ENCODE results near the gene FYB1. TPM values are rescaled to one million over a fixed set of nuclear protein-coding genes. Genes with fewer than 3 reads are reported as not detected.

FYB1 gene
- total and polyA plus RNA-seq, 2 experiments from 2014 or later = not detected

- Histone ChIP-seq H2AFZ (no peak overlapping the region), H3K9me2 (ENCODE audit: insufficient read depth) (no peaks in the 10 kb centered on the region; the same call in 1 of the 2 replicates), H3F3A (replicated peaks; ENCODE audit: low read depth) (no peaks in the 10 kb centered on the region), H3K27ac (ENCODE audit: low read depth) (no peak overlapping the region), H4K20me1 (replicated peaks; ENCODE audit: insufficient read depth) (no peaks in the 10 kb centered on the region), H3K4me1 (ENCODE audit: insufficient read depth) (no peaks in the 10 kb centered on the region), H3K4me2 (no peak overlapping the region), H3K79me2 (replicated peaks; ENCODE audit: insufficient read depth) (no peaks in the 10 kb centered on the region), H3K4me3 (no peak overlapping the region), H3K36me3 (ENCODE audit: insufficient read depth) (no peaks in the 10 kb centered on the region), H3K27me3 (ENCODE audit: insufficient read depth) (no peaks in the 10 kb centered on the region)
- H3K4me3 Mint-ChIP-seq = no peak overlapping the region
- H3K36me3 Mint-ChIP-seq (ENCODE audit: low read depth) = no peaks in the 10 kb centered on the region
- no peaks in the 10 kb centered on the region for H3K9me3 Mint-ChIP-seq
- ATAC-seq (peak; percentile 64; the same call in 2 of the 3 replicates), DNase-seq (ENCODE audit: low spot score) (peak; percentile 72)
- H3K27ac Mint-ChIP-seq = no peak overlapping the region
- no peaks in the 10 kb centered on the region; the same call in 2 of the 3 replicates for H3K4me1 Mint-ChIP-seq
- H3K27me3 Mint-ChIP-seq (ENCODE audit: insufficient read depth, low read depth, poor library complexity) = no peaks in the 10 kb centered on the region
- TF ChIP-seq, protein P1, sequence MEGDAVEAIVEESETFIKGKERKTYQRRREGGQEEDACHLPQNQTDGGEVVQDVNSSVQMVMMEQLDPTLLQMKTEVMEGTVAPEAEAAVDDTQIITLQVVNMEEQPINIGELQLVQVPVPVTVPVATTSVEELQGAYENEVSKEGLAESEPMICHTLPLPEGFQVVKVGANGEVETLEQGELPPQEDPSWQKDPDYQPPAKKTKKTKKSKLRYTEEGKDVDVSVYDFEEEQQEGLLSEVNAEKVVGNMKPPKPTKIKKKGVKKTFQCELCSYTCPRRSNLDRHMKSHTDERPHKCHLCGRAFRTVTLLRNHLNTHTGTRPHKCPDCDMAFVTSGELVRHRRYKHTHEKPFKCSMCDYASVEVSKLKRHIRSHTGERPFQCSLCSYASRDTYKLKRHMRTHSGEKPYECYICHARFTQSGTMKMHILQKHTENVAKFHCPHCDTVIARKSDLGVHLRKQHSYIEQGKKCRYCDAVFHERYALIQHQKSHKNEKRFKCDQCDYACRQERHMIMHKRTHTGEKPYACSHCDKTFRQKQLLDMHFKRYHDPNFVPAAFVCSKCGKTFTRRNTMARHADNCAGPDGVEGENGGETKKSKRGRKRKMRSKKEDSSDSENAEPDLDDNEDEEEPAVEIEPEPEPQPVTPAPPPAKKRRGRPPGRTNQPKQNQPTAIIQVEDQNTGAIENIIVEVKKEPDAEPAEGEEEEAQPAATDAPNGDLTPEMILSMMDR (conservative IDR thresholded peaks at IDR 0.05; ENCODE audit: low read depth in 2 of 2) = peak; percentile 48 to 58
- TF ChIP-seq ZNF114 (CRISPR knock-in tag; IDR thresholded peaks at IDR 0.05) (no peak), NANOG (IDR thresholded peaks at IDR 0.05; ENCODE audit: borderline replicate concordance) (no peak)
These were observed 81.4 kb downstream of the FYB1 start for GRCh38 chr5:39137819-39138451.

DNA sequence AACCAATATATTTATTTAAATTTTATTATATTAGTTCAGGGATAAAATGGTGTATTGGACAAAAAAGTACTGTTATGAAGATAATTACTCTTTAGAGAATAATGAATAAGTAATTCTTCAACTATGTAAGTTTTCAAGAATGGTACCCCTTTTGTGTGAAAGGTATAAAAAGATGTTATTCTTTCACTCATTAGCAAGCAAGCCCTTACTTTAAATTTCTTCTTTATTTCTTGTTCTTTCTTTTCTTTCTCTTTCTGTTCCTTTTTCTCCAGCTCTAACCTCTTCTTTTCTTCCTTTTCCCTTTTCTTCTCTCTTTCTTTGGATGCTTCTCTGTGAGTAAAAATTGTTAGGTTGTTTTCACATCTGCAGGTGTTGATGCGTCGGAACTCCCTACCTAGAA lies 82.0 kb downstream of the FYB1 start:
- Histone ChIP-seq H3K79me2 (replicated peaks; ENCODE audit: insufficient read depth) (no peaks in the 10 kb centered on the region), H3K27me3 (ENCODE audit: insufficient read depth) (no peaks in the 10 kb centered on the region), H3K4me2 (no peak overlapping the region), H3K4me3 (no peak overlapping the region), H3K36me3 (ENCODE audit: insufficient read depth) (no peaks in the 10 kb centered on the region), H3K9me2 (ENCODE audit: insufficient read depth) (no peaks in the 10 kb centered on the region), H2AFZ (no peak overlapping the region), H4K20me1 (replicated peaks; ENCODE audit: insufficient read depth) (no peaks in the 10 kb centered on the region), H3F3A (replicated peaks; ENCODE audit: low read depth) (no peaks in the 10 kb centered on the region), H3K4me1 (ENCODE audit: insufficient read depth) (no peaks in the 10 kb centered on the region), H3K27ac (ENCODE audit: low read depth) (no peak overlapping the region)
- H3K4me3 Mint-ChIP-seq = no peak overlapping the region
- no peak for ATAC-seq
- no peak overlapping the region for H3K27ac Mint-ChIP-seq
- no peaks in the 10 kb centered on the region for H3K36me3 Mint-ChIP-seq (ENCODE audit: low read depth)
- DNase-seq (ENCODE audit: low spot score) = no peak
- H3K9me3 Mint-ChIP-seq = no peaks in the 10 kb centered on the region
- H3K4me1 Mint-ChIP-seq = no peaks in the 10 kb centered on the region; the same call in 2 of the 3 replicates
- H3K27me3 Mint-ChIP-seq (ENCODE audit: insufficient read depth, low read depth, poor library complexity) = no peaks in the 10 kb centered on the region
- TF ChIP-seq, protein P1 (conservative IDR thresholded peaks at IDR 0.05; ENCODE audit: low read depth in 2 of 2) = no peak
- no peak for TF ChIP-seq STAT1 (IDR thresholded peaks at IDR 0.05; ENCODE audit: unreplicated experiment)
- no peak for TF ChIP-seq ZNF114 (CRISPR knock-in tag; IDR thresholded peaks at IDR 0.05)
- no peak for TF ChIP-seq POLR2AphosphoS5 (IDR thresholded peaks at IDR 0.05; ENCODE audit: low read depth)
- TF ChIP-seq REST (IDR thresholded peaks at IDR 0.05; ENCODE audit: unreplicated experiment) = no peak
- no peak for TF ChIP-seq ZNF331 (CRISPR knock-in tag; IDR thresholded peaks at IDR 0.05; ENCODE audit: low read depth)
- no peak for TF ChIP-seq JUNB (IDR thresholded peaks at IDR 0.05; ENCODE audit: unreplicated experiment)
- TF ChIP-seq NANOG (IDR thresholded peaks at IDR 0.05; ENCODE audit: borderline replicate concordance) = no peak
- no peak for TF ChIP-seq EZH2 (IDR thresholded peaks at IDR 0.05; ENCODE audit: low read depth, unreplicated experiment)
- TF ChIP-seq EZH2phosphoT487 (IDR thresholded peaks at IDR 0.05; ENCODE audit: unreplicated experiment) = no peak

All from GM23338 (cell line).